ENCODE results near the gene SIPA1L3.

- no peak for TF ChIP-seq CTCF (IDR thresholded peaks at IDR 0.05)
- no peak for TF ChIP-seq POLR2A (IDR thresholded peaks at IDR 0.05)
Measured at GRCh38 chr19:38047049-38047438, 140.0 kb downstream of the SIPA1L3 start.

Data from lower leg skin (tissue), 3 donors.